Eye (tissue), 1 donor: ENCODE measurements around the gene SORCS2.
A peak's percentile ranks its signal among the peaks of the same experiment; 100 is the strongest.

Experiments used
- DNase-seq: peaks from one replicate; pipeline ENCODE4 v3.0.0-alpha.2; 2015

SORCS2 gene

DNA sequence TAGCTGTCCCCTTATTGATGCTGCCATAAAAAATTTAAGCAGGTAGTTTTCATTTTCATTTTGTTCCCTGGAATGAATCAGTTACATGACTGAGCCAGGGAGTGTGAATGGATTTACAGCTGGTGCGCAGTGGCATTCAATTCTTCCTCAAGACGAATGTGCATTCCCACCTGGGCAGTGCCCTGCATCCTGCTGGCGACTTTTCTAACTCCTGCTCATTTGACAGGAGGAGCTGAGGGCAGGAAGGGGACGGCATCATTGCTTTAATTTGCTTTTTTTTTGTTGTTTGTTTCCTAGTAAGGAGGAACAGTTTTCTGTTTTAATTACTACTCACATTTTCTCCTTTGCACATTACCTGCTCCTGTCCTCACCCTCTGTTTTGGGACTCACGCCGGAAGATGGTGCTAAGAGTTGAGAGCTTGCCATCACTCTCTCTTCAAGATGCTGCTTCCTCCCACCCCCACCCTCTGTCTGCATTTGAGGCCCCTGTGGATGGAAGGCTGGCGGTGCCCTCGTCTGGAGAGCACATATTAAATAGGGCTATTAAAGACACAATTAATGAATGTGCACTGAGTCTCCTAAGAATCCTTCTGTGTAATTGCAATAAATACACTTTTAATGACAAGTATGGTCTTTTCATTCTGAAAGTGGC, 206.6 kb downstream of the SORCS2 start:
- DNase-seq: peak; percentile 60

DNA sequence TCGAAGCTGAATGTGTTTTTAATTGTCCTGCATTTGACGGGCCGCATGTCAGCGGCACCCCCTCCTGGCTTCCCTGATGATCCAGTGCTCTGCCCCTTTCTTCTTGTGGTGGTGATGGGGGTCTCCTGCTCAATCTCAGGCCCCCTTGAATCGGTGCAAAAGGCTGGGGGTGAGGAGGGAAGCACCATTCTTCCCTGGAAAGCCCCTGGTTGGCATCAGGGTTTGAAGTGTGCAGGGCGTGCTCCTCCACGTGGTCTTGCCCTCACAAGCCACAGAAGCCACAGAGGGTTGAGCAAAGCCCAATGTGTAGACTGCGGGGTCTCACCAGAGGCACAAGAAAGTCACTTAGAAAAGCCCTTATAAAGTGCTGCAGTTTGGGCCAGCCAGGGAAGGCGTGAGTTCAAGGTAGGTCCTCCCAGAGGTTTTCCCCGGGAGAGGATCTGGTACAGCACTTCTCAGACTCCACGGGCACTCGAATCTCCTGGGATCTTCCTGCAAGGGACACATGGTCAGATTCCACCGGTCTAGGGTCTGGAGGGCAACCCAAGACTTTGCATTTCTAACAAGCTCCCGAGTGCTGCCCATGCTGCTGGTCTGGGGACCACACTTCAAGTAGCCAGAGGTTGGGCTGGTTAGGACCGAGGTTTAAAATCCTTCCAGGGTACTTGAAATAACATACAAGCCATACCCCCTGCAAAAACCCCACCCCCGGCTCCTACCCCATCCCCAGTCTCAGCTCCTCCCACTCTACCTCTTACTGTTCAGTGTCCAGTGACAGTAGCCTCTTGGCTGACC, 207.3 kb downstream of the SORCS2 start:
- DNase-seq: no peak

DNA sequence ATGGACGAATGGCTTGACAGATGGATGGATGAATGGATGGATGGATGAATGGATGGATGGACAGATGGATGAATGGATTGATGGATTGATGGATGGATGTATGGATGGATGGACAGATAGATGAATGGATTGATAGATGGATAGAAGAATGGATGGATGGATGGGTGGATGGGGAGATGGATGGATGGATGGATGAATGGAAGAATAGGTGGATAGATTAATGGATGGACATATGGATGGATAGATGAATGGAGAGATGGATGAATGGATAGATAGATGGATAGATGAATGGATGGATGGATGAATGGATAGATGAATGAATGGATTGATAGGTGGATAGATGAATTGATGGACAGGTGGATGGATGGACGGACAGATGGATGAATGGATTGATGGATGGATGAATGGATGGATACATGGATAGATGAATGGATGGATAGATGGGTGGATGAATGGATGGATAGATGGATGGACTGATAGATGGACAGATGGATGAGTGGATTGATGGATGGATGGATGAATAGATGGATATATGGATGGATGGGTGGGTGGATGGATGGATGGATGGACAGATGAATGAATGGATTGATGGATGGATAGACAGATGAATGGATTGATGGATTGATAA, 208.4 kb downstream of the SORCS2 start:
- no peak for DNase-seq

DNA sequence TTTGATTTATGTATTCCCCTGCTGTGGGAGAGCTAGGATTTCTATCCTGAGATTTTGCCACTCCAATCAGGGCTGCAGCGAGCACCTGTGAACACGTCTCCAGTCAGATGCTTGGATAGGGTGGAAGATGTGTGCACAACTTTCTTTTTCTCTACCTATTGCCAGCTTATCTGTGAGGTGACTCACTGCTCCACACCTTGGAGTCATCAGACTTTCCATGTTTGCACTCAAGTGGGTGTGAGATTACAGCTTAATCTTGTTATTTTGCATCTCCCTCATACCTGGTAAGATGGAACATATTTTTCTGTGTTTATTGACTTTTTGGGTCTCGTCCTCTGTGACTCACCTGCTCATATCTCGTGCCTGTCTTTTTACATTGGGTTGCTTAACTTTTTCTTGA, 210.2 kb downstream of the SORCS2 start:
- no peak for DNase-seq

DNA sequence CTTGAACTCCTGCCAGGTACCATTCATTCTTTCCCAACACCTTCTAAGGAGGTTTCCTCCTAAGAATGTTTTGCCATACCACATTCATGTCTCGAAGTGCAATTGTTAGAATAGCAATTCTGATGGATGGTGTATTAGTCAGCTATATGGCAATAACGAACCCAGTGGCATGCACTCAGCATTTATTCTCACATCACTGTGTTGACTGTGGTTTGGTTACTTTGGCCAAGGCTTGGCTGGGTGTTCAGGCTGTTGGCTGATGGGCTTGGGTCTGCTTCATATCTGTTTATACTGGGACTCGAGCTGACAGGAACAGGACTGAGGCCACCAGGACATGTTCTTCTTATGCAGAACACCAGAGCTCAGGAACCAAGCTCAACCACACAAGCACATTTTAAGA, 210.7 kb downstream of the SORCS2 start:
- no peak for DNase-seq

DNA sequence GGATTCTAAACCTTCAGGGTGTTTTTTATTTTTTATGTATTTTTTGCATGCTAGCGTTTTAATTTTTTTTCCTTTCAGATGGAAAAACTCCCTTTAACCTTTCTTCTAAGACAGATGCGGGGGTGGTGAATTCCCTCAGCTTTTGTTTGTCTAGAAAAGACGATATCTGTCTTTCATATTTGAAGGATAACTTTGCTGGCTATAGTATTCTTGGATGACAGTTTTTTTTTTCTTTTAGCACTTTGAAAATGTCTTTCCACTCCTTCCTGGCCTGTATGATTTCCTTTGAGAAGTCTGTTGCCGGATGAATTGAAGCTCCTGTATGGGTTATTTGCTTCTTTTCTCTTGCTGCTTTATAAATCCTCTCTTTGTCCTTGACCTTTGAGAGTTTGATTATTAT, 215.8 kb downstream of the SORCS2 start:
- DNase-seq: no peak

DNA sequence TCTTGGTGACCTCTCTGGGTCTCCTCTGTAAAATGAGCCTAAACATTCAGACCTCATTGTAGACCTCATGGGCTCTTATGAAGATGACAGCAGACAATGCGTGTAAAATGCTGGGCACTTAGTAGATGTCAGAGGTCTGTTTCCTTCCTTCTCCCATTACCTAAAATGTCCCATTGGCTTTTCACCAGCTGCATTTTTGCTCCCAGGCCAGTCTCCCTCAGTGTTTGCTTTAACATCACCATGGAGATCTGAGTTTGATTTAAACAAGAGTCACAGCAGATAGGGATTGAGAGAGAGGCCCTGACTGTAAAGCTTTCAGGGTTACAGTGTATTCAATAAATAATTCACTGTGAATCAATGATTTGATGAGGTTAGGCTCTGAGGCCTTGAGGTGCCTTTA, 218.1 kb downstream of the SORCS2 start:
- DNase-seq: peak; percentile 72

DNA sequence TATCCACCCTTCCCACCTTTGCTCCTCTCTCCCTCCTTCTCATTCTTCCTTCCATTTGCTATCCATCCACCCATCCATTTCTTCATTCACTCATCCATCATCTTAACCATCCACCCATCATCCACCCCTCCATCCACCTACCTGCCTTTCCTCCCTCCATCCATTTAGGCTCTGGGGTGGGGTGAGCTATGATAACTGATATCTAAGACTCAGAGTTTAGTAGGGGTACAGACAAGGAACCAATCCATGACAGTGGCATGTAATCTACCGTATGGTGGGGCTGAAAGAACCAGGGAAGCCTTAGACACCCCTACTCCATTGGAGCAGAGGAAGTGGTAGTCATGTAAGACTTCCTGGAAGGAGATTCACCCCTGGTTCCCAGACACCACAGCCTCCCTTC, 219.2 kb downstream of the SORCS2 start:
- DNase-seq: no peak

DNA sequence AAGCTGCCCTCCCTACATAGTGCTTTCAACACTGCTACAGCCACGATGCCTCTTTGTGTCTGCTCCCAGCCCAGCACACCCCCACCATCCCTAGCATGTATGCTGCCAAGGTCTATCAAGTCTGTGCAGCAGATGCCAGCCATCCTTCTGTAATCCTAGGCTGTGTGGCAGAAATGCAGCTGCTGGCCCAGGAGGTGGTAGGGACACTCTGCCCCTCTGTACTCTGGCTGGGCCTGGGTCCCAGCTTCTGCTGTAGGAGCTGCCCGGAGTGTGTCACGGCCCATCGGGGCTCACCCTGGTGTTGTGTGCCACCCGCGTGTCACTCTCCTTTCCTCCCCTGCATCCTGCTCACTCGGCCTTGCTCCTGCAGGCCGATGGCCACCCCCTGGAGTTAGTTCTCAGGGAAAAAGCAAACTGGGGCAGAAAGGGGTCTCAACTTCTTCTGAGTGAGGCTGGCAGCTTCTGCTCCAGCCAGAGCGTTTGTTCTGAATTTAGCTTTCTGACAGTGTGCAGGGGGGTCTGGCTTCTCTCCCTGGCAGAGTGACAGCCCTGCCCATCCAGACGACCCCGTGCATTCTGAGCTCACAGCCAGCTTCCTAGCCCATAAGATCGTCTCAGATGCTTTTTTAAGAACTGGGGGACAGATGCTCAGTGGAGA, 219.7 kb downstream of the SORCS2 start:
- peak; percentile 46 for DNase-seq

DNA sequence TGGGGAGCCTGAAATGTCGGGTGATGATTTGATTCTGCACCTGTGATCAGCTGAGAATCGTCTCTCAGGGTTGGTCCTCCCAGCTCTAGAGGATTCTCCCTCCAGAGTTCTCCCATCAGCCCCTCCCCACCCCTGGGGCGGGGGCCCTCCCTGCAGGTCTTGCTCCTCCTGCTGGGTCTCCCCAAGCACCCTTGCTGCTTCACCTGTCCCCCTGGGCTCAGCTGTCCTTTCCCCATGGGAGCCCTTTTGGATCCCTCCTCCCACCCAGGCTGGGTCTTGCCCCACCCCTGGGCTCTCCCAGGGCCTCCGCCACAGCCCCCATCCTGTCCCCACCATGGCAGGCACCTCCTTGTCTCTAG, 220.2 kb downstream of the SORCS2 start:
- DNase-seq: no peak

DNA sequence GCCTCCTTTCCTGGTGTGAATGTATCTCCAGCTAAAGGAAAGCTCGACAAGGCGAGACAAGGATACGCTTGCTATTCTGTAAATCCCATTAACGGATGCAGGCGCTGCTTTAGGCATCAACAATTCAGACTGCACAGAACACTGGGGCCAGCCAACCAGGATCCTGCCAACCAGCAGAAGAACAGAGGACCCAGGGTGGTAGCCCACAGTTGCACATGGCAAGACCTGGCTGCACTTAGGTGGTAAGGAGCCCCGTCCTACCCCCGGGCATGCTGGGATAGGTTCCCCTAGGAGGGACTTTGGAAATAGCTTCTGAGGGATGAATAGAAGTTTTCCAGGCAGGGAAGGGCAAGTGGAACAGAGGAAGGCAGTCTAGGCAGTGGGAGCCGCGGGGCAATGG, 221.7 kb downstream of the SORCS2 start:
- no peak for DNase-seq

DNA sequence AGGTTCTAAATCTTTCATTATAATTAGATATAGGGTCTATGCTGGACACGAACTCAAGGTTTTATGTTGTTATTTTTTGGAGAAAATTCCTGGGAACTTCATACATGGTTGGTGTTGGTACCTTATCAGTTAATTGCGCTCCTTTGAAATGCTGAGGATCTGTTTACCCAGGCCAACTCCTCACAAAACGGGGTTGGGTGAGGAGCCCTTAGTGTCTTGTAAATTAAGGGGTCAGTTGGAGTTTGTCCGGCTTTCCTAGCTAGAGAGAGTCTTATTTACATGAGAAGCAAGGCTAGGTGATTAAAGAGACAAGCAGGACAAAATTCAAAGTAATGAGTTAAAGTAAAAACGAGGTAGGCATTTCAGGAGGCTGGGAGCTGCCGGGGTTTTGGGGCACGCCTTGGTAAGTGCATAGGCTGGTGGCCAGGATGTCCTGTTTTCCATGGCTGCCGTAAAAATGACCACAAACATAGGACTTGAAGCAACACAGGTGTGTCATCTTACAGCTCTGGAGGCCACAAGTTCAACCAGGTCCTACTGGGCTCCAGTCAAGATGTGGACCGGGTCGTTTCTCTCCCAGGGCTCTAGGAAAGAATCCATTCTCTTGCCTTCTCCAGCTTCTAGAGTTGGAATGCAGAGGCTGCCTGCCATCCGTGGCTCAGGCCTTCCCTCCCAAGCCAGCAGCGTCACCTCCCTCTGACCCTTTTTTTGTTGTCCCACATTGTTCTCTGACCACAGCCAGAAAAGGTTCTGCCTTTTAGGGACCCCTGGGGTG, 222.6 kb downstream of the SORCS2 start:
- DNase-seq: no peak

DNA sequence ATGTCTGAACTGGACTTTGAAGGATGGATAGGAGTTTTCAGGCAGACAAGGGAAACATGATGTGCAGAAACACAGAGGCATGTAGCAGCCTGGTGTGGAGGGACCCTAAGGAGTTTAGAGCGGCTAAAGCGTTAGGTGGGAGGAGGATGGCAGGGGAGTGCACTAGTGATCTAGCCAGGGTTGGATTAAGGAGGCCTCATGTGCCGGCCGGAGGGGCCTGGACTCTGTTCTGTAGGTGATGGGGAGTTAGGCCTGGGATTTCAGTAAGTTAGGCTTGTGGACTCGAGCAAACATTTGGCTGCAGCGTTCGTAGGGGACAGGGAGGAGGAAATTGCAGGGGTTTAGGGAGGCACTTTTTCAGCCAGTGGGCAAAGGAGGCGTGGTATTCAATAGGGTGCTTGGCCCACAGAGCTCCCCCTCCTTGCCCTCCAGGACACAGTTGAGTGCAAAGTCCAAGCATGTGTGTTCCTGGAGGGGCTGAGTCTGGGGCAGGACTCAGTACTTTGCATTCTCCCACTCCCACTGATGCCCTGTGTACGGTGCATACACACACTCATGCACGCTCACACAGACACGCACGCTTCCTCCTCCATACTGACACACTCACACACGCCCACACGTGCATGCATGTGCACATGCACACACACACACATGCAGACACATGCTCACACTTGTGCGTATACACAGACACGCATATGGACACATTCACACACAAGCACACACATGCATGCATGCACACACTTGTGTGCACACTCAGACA, 223.8 kb downstream of the SORCS2 start:
- no peak for DNase-seq

DNA sequence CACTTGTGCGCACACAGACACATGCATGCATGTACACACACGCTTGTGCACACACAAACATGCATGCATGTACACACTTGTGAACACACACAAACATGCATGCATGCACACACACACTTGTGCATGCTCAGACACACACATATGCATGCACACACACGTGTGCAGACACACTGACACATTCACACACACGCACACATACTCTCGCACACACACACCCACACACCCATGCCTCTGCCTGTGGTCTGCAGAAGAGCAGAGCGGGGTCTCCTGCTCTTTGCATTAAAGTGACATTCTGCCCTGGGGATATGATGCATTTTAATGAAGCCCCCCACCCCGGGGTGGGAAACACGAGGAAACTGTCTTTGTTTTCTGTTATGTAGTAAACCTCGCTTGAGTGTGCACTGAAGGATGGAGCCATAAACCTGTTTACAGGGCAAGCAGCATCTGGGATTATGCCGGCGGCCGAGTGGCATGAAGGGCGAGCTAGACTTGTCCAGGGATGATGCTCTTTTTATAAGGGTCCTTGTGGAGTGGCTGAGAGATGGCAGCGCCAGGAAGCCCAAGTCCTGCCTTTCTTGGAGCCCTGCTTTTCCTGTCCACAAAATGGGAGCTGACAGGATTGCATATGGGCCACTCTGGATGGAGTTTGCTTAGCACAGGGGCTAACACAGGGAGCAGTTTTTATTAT, 224.6 kb downstream of the SORCS2 start:
- no peak for DNase-seq

DNA sequence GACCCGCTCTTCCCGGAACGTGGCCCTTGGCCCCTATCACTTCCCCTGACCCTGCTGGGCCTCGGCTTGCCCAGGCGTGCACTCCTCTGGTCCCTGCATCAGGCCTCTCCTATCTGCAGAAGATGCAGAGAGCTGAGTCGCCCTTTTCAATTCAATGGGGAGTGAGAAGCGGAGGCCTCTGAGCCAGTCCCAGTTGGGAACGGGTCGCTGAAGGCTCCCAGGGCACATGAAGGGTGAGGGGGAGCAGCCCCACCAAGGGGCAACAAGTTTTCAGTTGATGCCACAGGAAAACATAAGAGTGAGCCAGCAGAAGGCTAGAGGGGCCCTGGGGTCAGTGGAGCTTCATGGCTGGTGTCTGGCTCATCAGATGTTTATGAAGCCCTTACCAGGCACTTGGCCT, 225.3 kb downstream of the SORCS2 start:
- DNase-seq: no peak

DNA sequence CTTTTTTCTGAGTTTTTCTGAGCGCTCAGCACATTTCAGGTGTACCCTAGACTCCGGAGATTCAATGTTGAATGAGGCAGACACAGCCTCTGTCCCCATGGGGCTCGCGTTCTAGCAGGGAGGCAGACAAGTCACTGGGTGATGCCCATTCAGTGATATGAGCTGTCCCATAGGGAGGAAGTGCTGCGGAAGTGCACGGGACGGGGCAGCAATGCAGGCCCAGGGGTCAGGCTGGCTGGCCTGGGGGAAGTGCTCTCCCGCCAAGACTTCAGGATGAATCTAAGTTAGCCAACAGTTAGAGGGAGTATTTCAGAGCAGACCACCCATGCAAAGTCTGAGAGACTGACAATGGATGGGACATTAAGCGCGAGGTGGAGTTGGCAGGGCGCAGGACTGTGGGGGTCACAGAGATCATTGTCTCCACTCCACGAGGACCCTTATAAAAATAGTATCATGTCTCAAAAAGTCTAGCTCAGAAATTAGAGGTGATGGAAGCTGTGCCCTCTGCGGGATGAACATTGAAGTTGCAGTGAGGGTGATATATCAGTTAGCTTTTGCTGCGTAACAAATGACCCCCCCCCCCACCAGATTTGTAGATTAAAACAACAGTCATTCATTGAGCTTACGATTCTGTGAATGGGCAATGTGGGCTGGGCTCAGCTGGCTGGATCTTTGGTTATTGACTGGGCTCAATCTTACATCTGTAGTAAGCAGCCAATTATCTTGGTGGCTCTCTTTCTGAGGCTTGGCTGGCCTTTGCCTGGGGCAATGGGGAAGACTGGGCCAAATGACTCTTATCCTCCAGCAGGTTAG, 226.0 kb downstream of the SORCS2 start:
- no peak for DNase-seq

DNA sequence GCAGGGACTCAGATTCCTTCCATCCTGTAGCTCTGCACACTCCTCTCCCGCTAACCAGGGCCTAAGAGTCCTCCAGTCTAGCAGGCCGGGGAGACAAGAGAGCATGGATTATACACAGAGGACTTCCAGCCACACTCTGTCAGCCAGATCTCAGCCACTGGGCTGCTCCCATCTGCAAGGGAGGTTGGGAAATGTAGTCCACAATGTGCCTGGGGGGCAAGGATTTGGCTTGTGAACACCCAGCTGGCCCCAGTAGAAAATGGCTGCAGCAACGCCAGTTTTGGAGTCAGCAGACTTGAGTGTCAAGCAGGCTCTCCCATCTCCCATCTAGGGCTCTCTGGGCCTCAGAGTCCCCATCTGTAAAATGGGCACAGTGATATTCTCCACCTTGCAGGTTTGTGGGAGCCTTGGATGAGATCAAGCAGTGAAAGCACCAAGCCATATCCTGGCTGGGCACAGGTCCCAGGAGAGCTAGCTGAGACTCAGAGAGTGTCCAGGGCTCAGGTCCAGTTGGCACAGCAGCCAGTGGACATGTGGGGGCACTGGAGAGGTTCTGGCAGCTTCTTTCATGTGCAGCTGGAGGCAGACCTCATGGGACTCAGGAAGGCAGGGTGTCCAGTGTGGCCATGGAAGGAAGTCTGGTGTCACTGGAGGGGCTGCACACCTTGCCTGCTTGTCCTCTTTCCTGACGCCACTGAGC, 227.8 kb downstream of the SORCS2 start:
- DNase-seq: no peak

DNA sequence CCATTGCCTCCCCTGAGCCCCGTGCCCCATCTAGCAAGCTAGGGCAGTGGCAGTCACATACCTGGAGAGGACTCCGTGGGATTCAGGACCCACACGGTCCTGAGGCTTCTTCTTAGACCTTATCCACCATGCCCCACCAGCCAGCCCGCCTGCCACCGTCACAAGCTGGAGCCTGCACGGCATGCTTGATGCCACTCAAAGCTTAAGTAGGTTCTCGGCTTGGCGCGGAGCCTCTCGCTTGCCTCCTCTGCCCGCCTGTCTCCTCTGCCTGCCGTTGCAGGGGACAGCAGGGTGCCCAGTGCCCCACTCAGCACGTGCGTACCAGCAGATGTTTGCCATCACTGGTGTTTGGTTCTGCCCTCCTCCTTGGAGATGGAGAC, 228.3 kb downstream of the SORCS2 start:
- DNase-seq: no peak

DNA sequence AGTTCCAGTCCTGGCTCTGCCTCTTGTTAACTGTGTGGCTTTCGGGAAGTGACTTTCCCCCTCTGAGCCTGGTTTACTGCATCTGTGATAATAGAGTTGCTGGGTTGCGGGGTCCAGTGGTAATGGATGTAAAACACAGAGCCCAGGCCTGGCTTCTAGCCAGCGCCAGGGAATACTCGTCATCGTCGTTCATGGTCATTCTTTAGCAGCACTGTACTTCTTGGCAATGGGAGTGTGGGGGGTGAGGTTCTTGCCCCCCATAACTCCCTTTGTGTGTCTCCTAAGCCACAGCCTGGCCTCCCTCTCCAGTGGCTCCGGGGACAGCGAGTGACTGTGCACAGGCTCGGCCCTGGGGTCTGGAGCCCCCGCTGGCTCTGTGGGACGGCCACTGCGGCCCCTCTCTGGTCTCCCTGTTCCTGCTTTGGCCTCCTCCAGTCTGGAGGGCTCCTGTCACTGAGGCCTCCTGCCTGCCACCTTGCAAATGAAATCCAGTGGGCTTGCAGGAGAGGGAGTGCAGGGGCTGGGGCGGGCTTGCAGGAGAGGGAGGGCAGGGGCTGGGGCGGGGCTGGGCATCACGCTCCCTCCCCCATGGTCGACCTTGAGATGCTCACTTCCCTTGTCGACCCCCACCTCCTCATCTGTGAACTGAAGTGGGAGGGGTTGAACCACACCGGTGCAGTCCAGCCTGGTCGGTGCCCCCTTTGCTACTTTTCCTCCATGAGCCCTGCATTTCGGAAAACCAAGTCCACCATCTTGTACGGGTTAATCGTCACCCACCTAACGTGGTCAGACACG, 229.2 kb downstream of the SORCS2 start:
- no peak for DNase-seq
